T47D (cell line): ENCODE results near the gene METTL5.

ENCODE experiments used
- DNase-seq, 2 experiments: peaks; one replicate each; pipeline versions ENCODE4 v3.0.0 to v3.0.0-alpha.2; 2011 to 2012; ENCODE audit warnings: low read depth in 1 of 2, low spot score in 1 of 2
- JUND ChIP-seq: IDR thresholded peaks from 2 replicates; pipeline ENCODE4 v1.6.1; 2012; ENCODE audit warnings: low read depth
- in situ Hi-C: cut with HindIII; loops from 2 replicates; pipeline ENCODE4 v1.10.0; 2016; ENCODE audit warnings: low sequenced_read_pairs, low pct_unique_long_range_greater_than_20kb

The METTL5 gene

DNA sequence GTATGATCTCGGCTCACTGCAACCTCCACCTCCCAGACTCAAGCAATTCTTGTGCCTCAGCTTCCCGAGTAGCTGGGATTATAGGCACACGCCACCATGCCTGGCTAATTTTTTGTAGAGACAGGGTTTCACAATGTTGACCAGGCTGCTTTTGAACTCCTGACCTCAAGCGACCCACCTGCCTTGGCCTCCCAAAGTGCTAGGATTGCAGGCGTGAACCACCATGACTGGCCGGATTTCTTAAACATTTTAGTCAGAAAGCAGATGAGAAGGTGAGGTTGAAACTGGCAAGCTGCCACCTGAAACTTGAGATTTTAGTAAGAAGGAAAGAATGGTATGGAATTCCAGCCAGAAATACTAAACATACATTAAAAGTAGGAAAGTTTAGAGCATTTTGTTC lies 59.2 kb downstream of the METTL5 start:
- TF ChIP-seq JUND: no peak
- no peak for DNase-seq
- in situ Hi-C loops: no loop called here

DNA sequence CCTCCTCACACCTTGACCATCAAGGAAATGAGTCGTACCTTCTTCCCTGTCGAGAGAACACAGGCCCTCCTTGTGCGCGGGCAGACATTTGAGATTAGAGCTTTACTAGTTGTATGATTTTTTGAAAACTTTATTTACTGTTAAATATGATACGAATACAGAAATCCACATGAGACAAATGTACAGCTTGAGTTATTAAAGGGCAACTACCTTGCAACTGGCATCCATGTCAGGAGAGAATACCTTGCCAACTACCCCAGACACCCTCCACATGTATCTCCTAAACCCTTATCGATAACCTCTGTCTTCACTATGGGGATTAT lies 62.8 kb downstream of the METTL5 start:
- no peak for DNase-seq
- no peak for TF ChIP-seq JUND
- in situ Hi-C loops: no loop called here
